Measurements from ENCODE around the gene PARP2.

Gene PARP2

DNA sequence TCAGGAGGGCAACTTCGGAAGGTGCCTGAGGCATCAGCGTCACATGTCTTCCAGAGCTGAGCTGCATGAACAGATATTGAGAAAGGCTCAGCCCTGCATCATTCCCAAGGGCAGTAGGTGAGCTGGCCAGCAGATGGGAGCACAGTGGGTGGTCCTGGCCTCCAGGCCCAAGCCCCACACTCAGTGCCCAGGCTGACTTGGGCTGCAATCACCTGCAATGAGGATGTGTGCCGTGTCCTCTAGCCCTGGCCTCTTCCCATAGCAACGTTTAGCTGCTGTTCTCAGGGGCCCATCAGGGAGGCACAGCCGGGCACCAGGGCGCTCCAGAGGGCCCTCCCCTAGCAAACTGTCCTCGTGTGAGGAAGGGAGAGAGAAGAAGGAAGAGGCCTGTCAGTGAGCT is 37.9 kb downstream of the PARP2 start:
- no peaks in the 10 kb centered on the region for H3K79me2 ChIP-seq (ENCODE audit: low read length)
- no peak for DNase-seq
- H3K9me2 ChIP-seq (replicated peaks; ENCODE audit: insufficient read depth, low read length) = no peaks in the 10 kb centered on the region
- no peak overlapping the region for H2AFZ ChIP-seq (ENCODE audit: low read length)
- H3F3A ChIP-seq (ENCODE audit: insufficient read depth, low read length) = no peaks in the 10 kb centered on the region
- no peak overlapping the region for H3K4me2 ChIP-seq (ENCODE audit: low read depth, low read length)
- H3K4me3 ChIP-seq (ENCODE audit: low read length) = no peak overlapping the region
- no peaks in the 10 kb centered on the region for H3K27me3 ChIP-seq (replicated peaks; ENCODE audit: insufficient read depth, low read length)
- H4K20me1 ChIP-seq (ENCODE audit: insufficient read depth, low read length) = no peaks in the 10 kb centered on the region
- H3K36me3 ChIP-seq (replicated peaks; ENCODE audit: insufficient read depth, low read length) = no peaks in the 10 kb centered on the region
- TF ChIP-seq EZH2 (optimal IDR thresholded peaks at IDR 0.05; ENCODE audit: low read depth, low read length) = no peak
- TF ChIP-seq EZH2phosphoT487 (IDR thresholded peaks at IDR 0.05; ENCODE audit: low read length) = no peak
- TF ChIP-seq, protein P1, sequence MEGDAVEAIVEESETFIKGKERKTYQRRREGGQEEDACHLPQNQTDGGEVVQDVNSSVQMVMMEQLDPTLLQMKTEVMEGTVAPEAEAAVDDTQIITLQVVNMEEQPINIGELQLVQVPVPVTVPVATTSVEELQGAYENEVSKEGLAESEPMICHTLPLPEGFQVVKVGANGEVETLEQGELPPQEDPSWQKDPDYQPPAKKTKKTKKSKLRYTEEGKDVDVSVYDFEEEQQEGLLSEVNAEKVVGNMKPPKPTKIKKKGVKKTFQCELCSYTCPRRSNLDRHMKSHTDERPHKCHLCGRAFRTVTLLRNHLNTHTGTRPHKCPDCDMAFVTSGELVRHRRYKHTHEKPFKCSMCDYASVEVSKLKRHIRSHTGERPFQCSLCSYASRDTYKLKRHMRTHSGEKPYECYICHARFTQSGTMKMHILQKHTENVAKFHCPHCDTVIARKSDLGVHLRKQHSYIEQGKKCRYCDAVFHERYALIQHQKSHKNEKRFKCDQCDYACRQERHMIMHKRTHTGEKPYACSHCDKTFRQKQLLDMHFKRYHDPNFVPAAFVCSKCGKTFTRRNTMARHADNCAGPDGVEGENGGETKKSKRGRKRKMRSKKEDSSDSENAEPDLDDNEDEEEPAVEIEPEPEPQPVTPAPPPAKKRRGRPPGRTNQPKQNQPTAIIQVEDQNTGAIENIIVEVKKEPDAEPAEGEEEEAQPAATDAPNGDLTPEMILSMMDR (IDR thresholded peaks at IDR 0.05; ENCODE audit: low read length) = no peak
- H3K4me1 ChIP-seq (ENCODE audit: low read length) = no peaks in the 10 kb centered on the region
- H3K27ac ChIP-seq (ENCODE audit: low read length) = no peak overlapping the region
- no peaks in the 10 kb centered on the region for H3K9me3 ChIP-seq (replicated peaks; ENCODE audit: insufficient read depth, low read length)
- H3K9ac ChIP-seq (ENCODE audit: low read length) = no peak overlapping the region

DNA sequence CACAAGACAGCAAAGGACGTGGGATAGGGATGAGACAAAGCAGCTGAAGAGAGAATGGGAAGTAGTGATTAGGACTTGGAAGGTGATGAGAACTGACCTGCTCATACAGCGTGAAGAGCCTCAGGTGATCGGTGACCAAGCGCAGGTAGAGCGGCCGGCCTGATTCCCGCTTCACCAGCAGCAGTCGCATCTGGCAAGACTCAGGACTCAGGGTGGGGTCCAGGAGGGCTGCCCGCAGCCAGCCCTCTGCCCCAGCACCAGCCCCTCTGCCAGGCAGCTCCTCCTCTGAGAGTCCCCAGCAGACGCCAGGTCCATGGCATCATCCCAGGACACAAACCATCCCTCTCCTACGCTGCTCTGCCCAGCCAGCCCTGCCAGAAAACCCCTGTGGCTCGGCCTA is 39.1 kb downstream of the PARP2 start:
- no peaks in the 10 kb centered on the region for H3K36me3 ChIP-seq (replicated peaks; ENCODE audit: insufficient read depth, low read length)
- TF ChIP-seq, protein P1 (IDR thresholded peaks at IDR 0.05; ENCODE audit: low read length) = no peak
- no peak for TF ChIP-seq EZH2 (optimal IDR thresholded peaks at IDR 0.05; ENCODE audit: low read depth, low read length)
- TF ChIP-seq EZH2phosphoT487 (IDR thresholded peaks at IDR 0.05; ENCODE audit: low read length) = no peak
- DNase-seq = no peak

DNA sequence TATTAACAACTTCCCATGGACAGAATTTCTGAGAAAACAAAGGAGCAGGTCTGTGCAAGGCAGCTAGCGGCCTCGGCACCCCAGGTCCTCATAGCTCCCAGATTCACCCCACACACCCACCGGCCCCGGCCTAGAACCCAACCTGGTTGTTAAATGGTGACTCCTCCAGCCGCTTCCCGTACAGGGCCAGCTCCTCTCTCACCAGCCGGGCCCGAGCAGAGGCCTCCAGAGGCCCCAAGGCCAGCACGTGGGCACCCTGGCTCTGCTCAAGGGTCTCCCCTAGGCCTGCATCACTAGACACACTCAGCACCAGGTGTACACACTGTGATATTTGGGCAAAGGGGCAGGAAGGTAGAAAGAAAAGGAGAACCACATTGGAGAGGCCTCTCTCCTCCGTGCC is 39.6 kb downstream of the PARP2 start:
- Histone ChIP-seq H3K27me3 (replicated peaks; ENCODE audit: insufficient read depth, low read length) (no peaks in the 10 kb centered on the region), H3K36me3 (replicated peaks; ENCODE audit: insufficient read depth, low read length) (no peaks in the 10 kb centered on the region), H3K27ac (ENCODE audit: low read length) (no peak overlapping the region), H2AFZ (ENCODE audit: low read length) (no peak overlapping the region), H3K9ac (ENCODE audit: low read length) (no peak overlapping the region), H3K4me2 (ENCODE audit: low read depth, low read length) (no peak overlapping the region), H3K9me3 (replicated peaks; ENCODE audit: insufficient read depth, low read length) (no peaks in the 10 kb centered on the region), H3F3A (ENCODE audit: insufficient read depth, low read length) (no peaks in the 10 kb centered on the region), H3K4me3 (ENCODE audit: low read length) (no peak overlapping the region), H3K9me2 (replicated peaks; ENCODE audit: insufficient read depth, low read length) (no peaks in the 10 kb centered on the region), H4K20me1 (ENCODE audit: insufficient read depth, low read length) (no peaks in the 10 kb centered on the region), H3K4me1 (ENCODE audit: low read length) (no peaks in the 10 kb centered on the region), H3K79me2 (ENCODE audit: low read length) (no peaks in the 10 kb centered on the region)
- no peak for DNase-seq
- TF ChIP-seq, protein P1 (IDR thresholded peaks at IDR 0.05; ENCODE audit: low read length) = no peak
- TF ChIP-seq EZH2 (optimal IDR thresholded peaks at IDR 0.05; ENCODE audit: low read depth, low read length) (no peak), EZH2phosphoT487 (IDR thresholded peaks at IDR 0.05; ENCODE audit: low read length) (no peak)

More for the DNA sequence above, 39.1 kb downstream of the PARP2 start:
- H2AFZ ChIP-seq (ENCODE audit: low read length) = no peak overlapping the region
- H3K4me2 ChIP-seq (ENCODE audit: low read depth, low read length) = no peak overlapping the region
- H3K4me1 ChIP-seq (ENCODE audit: low read length) = no peaks in the 10 kb centered on the region
- no peaks in the 10 kb centered on the region for H3K9me2 ChIP-seq (replicated peaks; ENCODE audit: insufficient read depth, low read length)
- H3K9ac ChIP-seq (ENCODE audit: low read length) = no peak overlapping the region
- H3F3A ChIP-seq (ENCODE audit: insufficient read depth, low read length) = no peaks in the 10 kb centered on the region
- no peak overlapping the region for H3K4me3 ChIP-seq (ENCODE audit: low read length)
- no peaks in the 10 kb centered on the region for H3K27me3 ChIP-seq (replicated peaks; ENCODE audit: insufficient read depth, low read length)
- no peaks in the 10 kb centered on the region for H3K79me2 ChIP-seq (ENCODE audit: low read length)
- H3K27ac ChIP-seq (ENCODE audit: low read length) = no peak overlapping the region
- H4K20me1 ChIP-seq (ENCODE audit: insufficient read depth, low read length) = no peaks in the 10 kb centered on the region
- H3K9me3 ChIP-seq (replicated peaks; ENCODE audit: insufficient read depth, low read length) = no peaks in the 10 kb centered on the region
